CD14-positive monocyte (primary cell): ENCODE results near the gene TENM3. TPM values are rescaled to one million over a fixed set of nuclear protein-coding genes. Genes with fewer than 3 reads are reported as not detected.

ENCODE experiments used
- DNase-seq, 3 donors: peaks; one replicate each; pipeline ENCODE4 v3.0.0-alpha.2; 2011 to 2022
- H2AFZ ChIP-seq: 2 replicates; pipeline ENCODE4 v1.6.0; 2012; ENCODE audit warnings: mild to moderate bottlenecking, low read depth, low read length, inconsistent platforms; ENCODE audit not compliant: insufficient read depth, poor library complexity, severe bottlenecking
- H3K27ac ChIP-seq, 2 donors: 1 replicate in 1 of 2; 2 replicates in 1 of 2; pipeline ENCODE4 v1.5.1; 2012 to 2013; ENCODE audit warnings: low read length in 2 of 2, control low read depth in 1 of 2, inconsistent platforms in 1 of 2, low read depth in 1 of 2, mild to moderate bottlenecking in 1 of 2
- H3K27me3 ChIP-seq, 2 donors: one replicate each; pipeline versions ENCODE4 v1.6.0 to v1.6.1; 2011 to 2013; ENCODE audit warnings: low read length in 2 of 2; ENCODE audit not compliant: control insufficient read depth in 2 of 2, insufficient read depth in 2 of 2
- H3K36me3 ChIP-seq, 2 donors: replicated peaks in 1 of 2; 1 replicate in 1 of 2; 2 replicates in 1 of 2; pipeline versions ENCODE4 v1.5.1 to v1.6.1; 2012 to 2013; ENCODE audit warnings: low read length in 2 of 2, control low read depth in 1 of 2, inconsistent platforms in 1 of 2, mild to moderate bottlenecking in 1 of 2; ENCODE audit not compliant: insufficient read depth in 2 of 2, control insufficient read depth in 1 of 2
- H3K4me1 ChIP-seq, 2 donors: 1 replicate in 1 of 2; 2 replicates in 1 of 2; pipeline versions ENCODE4 v1.5.1 to v1.6.1; 2012 to 2013; ENCODE audit warnings: low read length in 2 of 2, control low read depth in 1 of 2, inconsistent platforms in 1 of 2, mild to moderate bottlenecking in 1 of 2, moderate library complexity in 1 of 2; ENCODE audit not compliant: insufficient read depth in 2 of 2, control insufficient read depth in 1 of 2
- H3K4me2 ChIP-seq: replicated peaks from 2 replicates; pipeline ENCODE3; 2012; ENCODE audit warnings: low read length, moderate library complexity, mild to moderate bottlenecking; ENCODE audit not compliant: poor library complexity, severe bottlenecking; ENCODE audit errors: extremely low read depth
- H3K4me3 ChIP-seq, 3 experiments: fragments of 200-600 bp in 1 of 3; sonication (generic) in 1 of 3; replicated peaks in 1 of 3; 1 replicate in 2 of 3; 2 replicates in 1 of 3; pipeline ENCODE4 v1.5.1; 2011 to 2013; ENCODE audit warnings: low read length in 3 of 3, mild to moderate bottlenecking in 3 of 3, control low read depth in 2 of 3, low read depth in 2 of 3, inconsistent platforms in 1 of 3, moderate library complexity in 1 of 3
- H3K79me2 ChIP-seq: 2 replicates; pipeline ENCODE4 v1.6.0; 2012; ENCODE audit warnings: mild to moderate bottlenecking, control low read depth, inconsistent platforms, low read length, moderate library complexity; ENCODE audit not compliant: insufficient read depth
- H3K9ac ChIP-seq: 2 replicates; pipeline ENCODE4 v1.6.0; 2017; ENCODE audit warnings: low read length, mild to moderate bottlenecking; ENCODE audit not compliant: insufficient read depth, poor library complexity, severe bottlenecking
- H3K9me3 ChIP-seq, 2 donors: replicated peaks in 1 of 2; 1 replicate in 1 of 2; 2 replicates in 1 of 2; pipeline versions ENCODE4 v1.5.1 to v1.6.1; 2012 to 2013; ENCODE audit warnings: low read length in 2 of 2, control low read depth in 1 of 2; ENCODE audit not compliant: control insufficient read depth in 1 of 2, insufficient read depth in 1 of 2
- H4K20me1 ChIP-seq: 2 replicates; pipeline ENCODE4 v1.6.0; 2012; ENCODE audit warnings: mild to moderate bottlenecking, low read length, control low read depth, moderate library complexity; ENCODE audit not compliant: insufficient read depth
- H3K27ac Mint-ChIP-seq, 7 donors: one replicate each; pipeline ENCODE4 v1.8.0; 2020; ENCODE audit warnings: mild to moderate bottlenecking in 7 of 7, mixed read lengths in 7 of 7, moderate library complexity in 6 of 7, inconsistent platforms in 2 of 7
- H3K27me3 Mint-ChIP-seq, 3 donors: one replicate each; pipeline ENCODE4 v1.8.0; 2021 to 2022; ENCODE audit warnings: low read depth in 3 of 3, mild to moderate bottlenecking in 3 of 3, mixed read lengths in 3 of 3, moderate library complexity in 3 of 3, inconsistent platforms in 1 of 3
- H3K36me3 Mint-ChIP-seq, 2 donors: one replicate each; pipeline ENCODE4 v1.8.0; 2020; ENCODE audit warnings: mixed read lengths in 2 of 2, inconsistent platforms in 1 of 2, mild to moderate bottlenecking in 1 of 2
- H3K4me1 Mint-ChIP-seq: one replicate; pipeline ENCODE4 v1.8.0; 2020; ENCODE audit warnings: mild to moderate bottlenecking, mixed read lengths
- H3K4me3 Mint-ChIP-seq, 2 donors: one replicate each; pipeline ENCODE4 v1.8.0; 2020; ENCODE audit warnings: mild to moderate bottlenecking in 2 of 2, mixed read lengths in 2 of 2, moderate library complexity in 1 of 2
- H3K9me3 Mint-ChIP-seq, 7 donors: one replicate each; pipeline ENCODE4 v1.8.0; 2020 to 2022; ENCODE audit warnings: mixed read lengths in 7 of 7, mild to moderate bottlenecking in 6 of 7, moderate library complexity in 6 of 7, inconsistent platforms in 2 of 7
- WGBS: methylation state at CpG from one replicate; pipeline ENCODE4 v1.1.5; 2013; ENCODE audit warnings: missing lambda C conversion rate; ENCODE audit not compliant: insufficient coverage; 5-methylcytosine and 5-hydroxymethylcytosine counted together
- intact Hi-C, 2 donors: fragments of 100-400 bp; cut with micrococcal nuclease; formaldehyde crosslinking; loops; one replicate each; pipeline versions ENCODE4 v1.15.0 to v1.15.1; 2023
- polyA plus RNA-seq, 3 donors: library from polyadenylated mRNA; depleted of rRNA in 1 of 3; unstranded in 2 of 3; stranded (reverse) in 1 of 3; fragments of 300-500 nt in 2 of 3; fragments of >200 nt in 1 of 3; fragmentation: Illumina TruSeq in 2 of 3; gene quantifications; 1 replicate in 2 of 3; 2 replicates in 1 of 3; pipeline ENCODE4 v1.2.3, GENCODE V29; 2012 to 2021
- TF ChIP-seq, protein P1 (sequence below): fragments of 200-600 bp; IDR thresholded peaks from one replicate; pipeline ENCODE4 v1.8.0; 2022; ENCODE audit warnings: antibody characterized with exemption, mild to moderate bottlenecking

Gene TENM3
- polyA plus RNA-seq, 3 donors, result not detected

DNA sequence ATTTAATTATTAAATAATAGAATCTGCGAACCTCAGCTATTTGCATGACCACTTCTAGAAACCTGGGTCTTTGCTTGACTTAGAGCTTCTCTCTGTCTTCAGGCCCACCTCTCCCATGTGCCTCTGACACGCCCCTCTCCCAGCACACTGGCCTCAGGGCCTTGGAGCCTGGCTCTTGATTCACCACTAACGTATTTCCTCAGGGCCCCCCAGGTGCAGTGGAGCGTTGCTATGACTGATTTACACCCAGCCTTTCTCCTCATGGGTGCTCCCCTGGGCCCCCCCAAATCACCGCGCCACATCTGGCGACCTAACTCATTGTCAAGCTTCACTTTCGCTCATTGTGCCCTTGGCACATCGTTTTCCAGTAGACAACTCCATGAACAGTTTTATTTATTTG, 37.9 kb upstream of the TENM3 start:
- H3K4me1 Mint-ChIP-seq, result no peaks in the 10 kb centered on the region
- Histone ChIP-seq H3K4me2 (no peak overlapping the region), H3K4me1 (no peaks in the 10 kb centered on the region), H2AFZ (no peak overlapping the region), H3K9ac (no peak overlapping the region), H3K36me3 (no peaks in the 10 kb centered on the region), H3K9me3 (peaks cover 0 to 4% of the 10 kb centered on the region in 2 donors), H4K20me1 (no peaks in the 10 kb centered on the region), H3K27me3 (no peaks in the 10 kb centered on the region), H3K4me3 (no peak overlapping the region), H3K79me2 (no peaks in the 10 kb centered on the region), H3K27ac (no peak overlapping the region)
- no peak overlapping the region for H3K27ac Mint-ChIP-seq
- no peaks in the 10 kb centered on the region for H3K36me3 Mint-ChIP-seq
- TF ChIP-seq, protein P1, sequence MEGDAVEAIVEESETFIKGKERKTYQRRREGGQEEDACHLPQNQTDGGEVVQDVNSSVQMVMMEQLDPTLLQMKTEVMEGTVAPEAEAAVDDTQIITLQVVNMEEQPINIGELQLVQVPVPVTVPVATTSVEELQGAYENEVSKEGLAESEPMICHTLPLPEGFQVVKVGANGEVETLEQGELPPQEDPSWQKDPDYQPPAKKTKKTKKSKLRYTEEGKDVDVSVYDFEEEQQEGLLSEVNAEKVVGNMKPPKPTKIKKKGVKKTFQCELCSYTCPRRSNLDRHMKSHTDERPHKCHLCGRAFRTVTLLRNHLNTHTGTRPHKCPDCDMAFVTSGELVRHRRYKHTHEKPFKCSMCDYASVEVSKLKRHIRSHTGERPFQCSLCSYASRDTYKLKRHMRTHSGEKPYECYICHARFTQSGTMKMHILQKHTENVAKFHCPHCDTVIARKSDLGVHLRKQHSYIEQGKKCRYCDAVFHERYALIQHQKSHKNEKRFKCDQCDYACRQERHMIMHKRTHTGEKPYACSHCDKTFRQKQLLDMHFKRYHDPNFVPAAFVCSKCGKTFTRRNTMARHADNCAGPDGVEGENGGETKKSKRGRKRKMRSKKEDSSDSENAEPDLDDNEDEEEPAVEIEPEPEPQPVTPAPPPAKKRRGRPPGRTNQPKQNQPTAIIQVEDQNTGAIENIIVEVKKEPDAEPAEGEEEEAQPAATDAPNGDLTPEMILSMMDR, result no peak
- H3K9me3 Mint-ChIP-seq, result peaks cover 0 to 11% (median 6%) of the 10 kb centered on the region in 7 donors
- intact Hi-C loops, result no loop called here
- no peak for DNase-seq
- H3K27me3 Mint-ChIP-seq, result peaks cover 0 to 1% (median 0%) of the 10 kb centered on the region in 3 donors
- H3K4me3 Mint-ChIP-seq, result no peak overlapping the region
- 83% methylated on average over 7 of the region's 9 CpGs for WGBS

DNA sequence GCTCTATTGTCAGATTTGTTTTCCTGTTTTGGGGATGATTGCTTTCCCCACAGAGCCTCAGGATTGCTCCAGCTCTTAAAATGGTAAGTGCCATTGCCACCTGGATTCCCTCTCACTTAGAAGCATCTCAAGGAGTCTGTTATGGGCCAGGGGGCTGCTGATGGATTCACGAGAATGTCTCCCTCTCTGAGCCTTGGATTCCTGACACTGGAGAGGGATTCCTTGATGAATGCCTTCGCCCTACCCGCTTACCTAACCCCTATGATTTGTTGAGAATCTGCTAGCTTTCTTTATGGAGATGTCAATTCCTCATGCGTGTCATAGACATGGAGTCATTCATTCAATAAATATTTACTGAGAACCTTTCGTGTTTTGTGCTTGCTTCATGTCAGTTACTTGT, 36.9 kb upstream of the TENM3 start:
- H3K36me3 Mint-ChIP-seq, result no peaks in the 10 kb centered on the region
- intact Hi-C loops, result no loop called here
- Histone ChIP-seq H3K27ac (no peak overlapping the region), H3K36me3 (no peaks in the 10 kb centered on the region), H3K9me3 (peaks cover 0 to 3% of the 10 kb centered on the region in 2 donors), H3K4me3 (no peak overlapping the region), H3K4me2 (no peak overlapping the region), H3K4me1 (no peaks in the 10 kb centered on the region), H4K20me1 (no peaks in the 10 kb centered on the region), H3K79me2 (no peaks in the 10 kb centered on the region), H3K9ac (no peak overlapping the region), H2AFZ (no peak overlapping the region), H3K27me3 (no peaks in the 10 kb centered on the region)
- H3K4me3 Mint-ChIP-seq, result no peak overlapping the region
- H3K27me3 Mint-ChIP-seq, result peaks cover 0 to 1% (median 0%) of the 10 kb centered on the region in 3 donors
- H3K9me3 Mint-ChIP-seq, result peaks cover 0 to 11% (median 5%) of the 10 kb centered on the region in 7 donors
- H3K27ac Mint-ChIP-seq, result no peak overlapping the region
- no peaks in the 10 kb centered on the region for H3K4me1 Mint-ChIP-seq
- TF ChIP-seq, protein P1, result no peak
- WGBS, result no CpG with 5 or more reads among the region's 5 CpGs
- DNase-seq, result no peak
